Activated naive CD4-positive, alpha-beta T cell (primary cell): ENCODE measurements around the gene SLC7A10.
"Not testable (repeated sequence)": the region's sequence is repeated elsewhere in the genome, so short reads cannot be mapped to it uniquely, and the experiment has no call there.

Source experiments
- DNase-seq, 4 experiments: peaks; one replicate each; lab custom pipeline; 2025; lab: John Stamatoyannopoulos, UW

The SLC7A10 gene

DNA sequence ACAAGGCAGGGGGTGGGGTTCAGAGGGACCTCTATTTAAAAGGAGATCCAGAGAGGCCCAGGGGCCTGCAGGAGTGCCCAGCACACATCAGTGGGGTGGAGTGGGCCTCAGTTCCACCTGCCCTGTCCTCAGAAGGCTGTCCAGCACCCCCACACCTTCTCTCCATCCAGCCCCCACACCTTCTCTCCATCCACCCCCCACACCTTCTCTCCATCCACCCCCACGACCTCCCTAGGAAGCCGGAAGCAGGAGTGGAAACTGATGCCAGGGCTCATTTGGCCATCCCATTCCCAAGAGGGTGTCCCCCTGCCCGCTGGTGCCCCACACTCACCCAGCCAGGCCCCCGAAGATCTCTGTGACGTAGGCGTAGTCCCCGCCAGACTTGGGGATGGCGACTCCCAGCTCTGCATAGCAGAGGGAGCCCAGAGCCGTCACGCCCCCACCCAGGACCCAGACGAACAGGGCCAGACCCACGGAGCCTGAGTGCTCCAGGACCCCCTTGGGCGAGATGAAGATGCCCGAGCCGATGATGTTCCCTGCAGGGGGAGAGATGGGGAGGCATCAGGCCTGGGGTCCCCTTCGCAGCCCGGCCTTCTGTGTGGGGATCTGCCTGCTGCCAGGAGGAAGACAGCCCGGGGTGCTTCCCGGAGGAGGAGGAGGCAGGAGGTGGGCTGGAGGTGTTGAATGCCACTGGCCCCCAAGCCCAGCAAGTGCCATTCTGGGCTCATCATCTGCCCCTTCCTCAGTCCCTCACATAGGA, 10.0 kb downstream of the SLC7A10 start:
- no peak for DNase-seq

DNA sequence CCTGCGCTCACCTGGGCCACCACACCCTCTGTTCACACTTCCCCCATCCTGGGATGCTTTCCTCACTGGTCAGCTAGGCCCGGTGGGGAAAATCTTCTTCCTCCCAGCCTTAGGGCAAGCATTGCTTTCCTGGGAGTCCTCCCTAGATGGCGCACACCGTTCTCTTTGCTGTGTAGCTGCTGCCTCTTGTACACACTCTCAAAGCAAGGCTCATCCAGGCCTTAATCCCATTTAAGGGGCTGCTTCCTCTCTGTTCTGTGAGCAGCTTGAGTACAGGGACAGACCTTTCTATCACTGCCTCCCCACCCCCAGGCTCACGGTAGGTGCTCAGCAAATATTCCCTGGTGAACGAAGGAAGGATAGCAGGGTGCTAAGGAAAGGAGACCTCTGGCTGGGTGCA, 11.1 kb downstream of the SLC7A10 start:
- DNase-seq, result no peak

- DNase-seq, result no peak
Measured at GRCh38 chr19:33212436-33213172, 13.0 kb downstream of the SLC7A10 start.

DNA sequence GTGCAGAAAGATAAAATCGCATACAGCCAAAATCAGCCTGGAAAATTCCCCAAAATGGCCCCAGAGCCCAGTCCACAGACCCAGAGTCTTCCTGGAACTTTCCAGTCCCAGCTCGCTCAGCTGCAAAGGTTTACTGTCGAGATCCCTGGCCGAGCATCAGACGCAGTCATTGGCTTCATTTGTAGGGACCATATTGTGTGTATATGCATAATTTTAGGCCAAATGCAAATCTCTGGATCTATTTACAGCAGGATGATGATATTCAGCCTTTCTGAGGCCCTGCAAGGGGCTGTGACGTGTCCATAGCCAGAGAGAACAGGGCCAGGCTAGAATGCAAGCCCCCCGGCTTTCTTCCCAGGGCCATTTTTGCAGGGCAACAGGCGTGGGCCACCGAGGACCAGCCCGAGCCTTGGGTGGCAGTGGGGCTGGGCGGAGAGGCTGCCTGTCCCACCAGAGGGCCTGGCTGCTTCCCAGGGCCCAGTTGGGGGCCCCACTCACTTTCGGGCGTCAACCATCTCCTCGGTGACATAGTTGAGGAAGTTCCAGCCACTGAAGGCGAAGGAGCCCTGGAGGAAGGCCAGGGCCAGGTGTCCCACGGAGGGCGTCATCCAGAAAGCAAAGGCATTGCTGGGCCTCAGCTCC, 13.7 kb downstream of the SLC7A10 start:
- DNase-seq, result no peak

- DNase-seq, result no peak
Measured at GRCh38 chr19:33210266-33210940, 15.2 kb downstream of the SLC7A10 start.

DNA sequence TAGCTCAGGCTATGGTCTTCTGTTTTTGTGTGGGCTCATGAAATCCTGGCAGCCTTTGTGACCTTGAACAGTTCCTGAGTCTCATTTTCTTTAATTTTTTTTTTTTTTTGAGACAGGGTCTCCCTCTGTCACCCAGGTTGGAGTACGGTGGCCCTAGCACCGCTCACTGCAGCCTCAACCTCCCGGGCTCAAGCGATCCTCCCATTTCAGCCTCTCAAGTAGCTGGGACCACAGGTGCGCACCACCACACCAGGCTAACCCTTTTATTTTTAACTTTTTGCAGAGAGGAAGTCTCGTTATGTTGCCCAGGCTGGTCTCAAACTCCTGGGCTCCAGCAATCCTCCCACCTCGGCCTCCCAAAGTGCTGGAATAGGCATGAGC, 15.8 kb downstream of the SLC7A10 start:
- DNase-seq, result not testable (repeated sequence)

- DNase-seq, result no peak
Measured at GRCh38 chr19:33208904-33209849, 16.5 kb downstream of the SLC7A10 start.

DNA sequence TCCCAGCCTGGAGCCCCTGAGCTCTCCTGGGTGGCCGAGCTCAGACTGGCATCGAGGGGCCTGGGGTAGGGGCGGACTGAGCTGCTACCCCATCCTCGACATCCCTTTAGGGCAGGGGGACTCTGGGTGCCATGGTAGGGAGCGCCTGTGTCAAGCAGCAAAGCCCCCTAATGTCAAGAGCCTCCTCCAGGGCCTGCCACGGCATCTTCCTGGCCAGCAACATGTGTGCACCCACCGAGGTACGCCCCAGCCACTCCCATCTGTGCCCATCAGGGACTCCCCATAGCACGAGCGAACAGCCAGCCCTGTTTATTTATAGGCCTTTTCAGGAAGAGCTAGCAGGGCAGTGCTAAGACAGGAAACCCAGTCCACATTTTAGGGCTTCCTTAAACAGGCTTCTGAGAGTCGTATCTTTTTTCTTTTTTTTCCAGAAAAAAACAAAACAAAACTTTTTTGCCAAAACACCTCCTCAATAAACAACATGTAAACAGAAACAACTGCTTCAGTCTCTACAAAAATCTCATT, 17.2 kb downstream of the SLC7A10 start:
- no peak for DNase-seq

- DNase-seq, result no peak
Measured at GRCh38 chr19:33207903-33208302, 17.7 kb downstream of the SLC7A10 start.

DNA sequence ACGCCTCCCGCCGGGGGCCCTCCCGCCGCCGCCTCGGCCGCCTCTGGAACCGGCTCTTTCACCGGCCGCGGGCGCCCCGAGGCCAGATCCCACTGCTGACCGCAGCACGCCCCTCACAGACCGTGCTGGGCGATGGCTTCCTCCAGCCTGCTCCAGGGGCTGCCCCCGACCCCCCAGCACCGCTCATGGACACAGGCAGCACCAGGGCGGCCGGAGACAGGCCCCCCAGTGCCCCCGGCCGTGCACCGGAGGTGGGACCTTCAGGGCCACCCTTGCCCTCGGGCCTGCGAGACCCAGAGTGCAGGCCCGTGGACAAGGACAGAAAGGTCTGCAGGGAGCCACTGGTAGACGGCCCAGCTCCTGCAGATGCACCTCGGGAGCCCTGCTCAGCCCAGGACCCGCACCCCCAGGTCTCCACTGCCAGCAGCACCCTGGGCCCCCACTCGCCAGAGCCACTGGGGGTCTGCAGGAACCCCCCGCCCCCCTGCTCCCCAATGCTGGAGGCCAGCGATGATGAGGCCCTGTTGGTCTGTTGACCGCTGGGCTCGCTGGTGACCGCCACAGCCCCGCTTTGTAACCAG, 18.5 kb downstream of the SLC7A10 start:
- no peak for DNase-seq

- DNase-seq, result no peak
Measured at GRCh38 chr19:33206261-33207039, 19.2 kb downstream of the SLC7A10 start.

DNA sequence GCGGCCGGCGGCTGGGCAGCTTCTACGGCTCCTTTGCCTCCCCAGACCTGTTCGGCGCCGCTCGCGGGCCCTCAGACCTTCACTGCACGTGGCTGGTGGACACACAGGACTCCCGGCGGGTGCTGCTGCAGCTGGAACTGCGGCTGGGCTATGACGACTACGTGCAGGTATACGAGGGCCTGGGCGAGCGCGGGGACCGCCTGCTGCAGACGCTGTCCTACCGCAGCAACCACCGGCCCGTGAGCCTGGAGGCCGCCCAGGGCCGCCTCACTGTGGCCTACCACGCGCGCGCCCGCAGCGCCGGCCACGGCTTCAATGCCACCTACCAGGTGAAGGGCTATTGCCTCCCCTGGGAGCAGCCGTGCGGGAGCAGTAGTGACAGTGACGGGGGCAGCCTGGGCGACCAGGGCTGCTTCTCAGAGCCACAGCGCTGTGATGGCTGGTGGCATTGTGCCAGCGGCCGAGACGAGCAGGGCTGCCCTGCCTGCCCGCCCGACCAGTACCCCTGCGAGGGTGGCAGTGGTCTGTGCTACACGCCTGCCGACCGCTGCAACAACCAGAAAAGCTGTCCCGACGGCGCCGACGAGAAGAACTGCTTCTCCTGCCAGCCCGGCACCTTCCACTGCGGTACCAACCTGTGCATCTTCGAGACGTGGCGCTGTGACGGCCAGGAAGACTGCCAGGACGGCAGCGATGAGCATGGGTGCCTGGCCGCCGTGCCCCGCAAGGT, 20.0 kb downstream of the SLC7A10 start:
- no peak for DNase-seq

GRCh38 chr19:33205110-33205509, 20.5 kb downstream of the SLC7A10 start:
- no peak for DNase-seq

- no peak for DNase-seq
Measured at GRCh38 chr19:33204136-33204973, 21.3 kb downstream of the SLC7A10 start.

DNA sequence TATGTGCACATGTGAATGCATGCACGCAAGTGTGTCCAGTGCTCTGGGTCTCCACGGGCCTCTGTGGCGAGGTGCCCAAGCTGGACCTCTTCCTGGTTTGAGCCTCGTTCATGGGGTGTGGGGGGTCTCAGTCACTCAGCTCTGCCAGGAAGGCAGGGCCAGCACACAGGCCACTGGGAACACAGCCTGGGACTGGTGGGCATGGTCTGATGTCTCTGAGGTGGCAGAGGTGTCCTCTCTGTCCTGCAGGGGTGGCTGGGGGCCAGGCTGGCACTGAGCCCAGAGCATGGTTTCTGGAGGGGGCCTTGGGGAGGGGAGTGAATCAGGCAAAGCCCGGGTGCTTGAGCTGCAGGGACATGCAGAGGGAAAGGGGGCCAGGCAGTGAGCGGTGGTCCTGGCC, 22.1 kb downstream of the SLC7A10 start:
- DNase-seq, result no peak

GRCh38 chr19:33202546-33203507, 22.8 kb downstream of the SLC7A10 start:
- DNase-seq, result no peak

GRCh38 chr19:33201886-33202545, 23.6 kb downstream of the SLC7A10 start:
- DNase-seq, result no peak
